Measurements from ENCODE around the gene GPR63. TPM values are rescaled to one million over a fixed set of nuclear protein-coding genes. Genes with fewer than 3 reads are reported as not detected.

GPR63 gene
- total RNA-seq, 1 experiment from 2014 or later = 2.7 TPM

DNA sequence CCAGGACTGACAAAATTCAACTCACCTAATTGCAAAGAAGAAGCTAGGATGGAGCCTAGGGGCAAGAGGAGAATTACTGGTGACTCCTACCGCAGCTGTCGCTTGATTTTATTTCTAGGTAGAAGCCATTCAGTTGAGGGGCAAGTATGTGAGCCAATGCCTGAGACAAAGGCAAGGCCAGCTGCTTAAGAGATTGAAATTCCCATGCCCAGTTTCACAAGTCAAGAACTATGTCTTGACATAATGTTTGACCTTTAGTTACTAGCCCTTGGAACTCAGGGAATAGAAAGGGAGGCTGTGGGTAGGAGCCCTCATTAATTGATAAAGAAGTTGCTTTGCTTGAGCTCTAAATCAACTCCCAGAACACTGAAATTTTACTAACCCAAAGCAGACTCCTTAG is 54.0 kb downstream of the GPR63 start:
- CTCF ChIA-PET = no interaction called here
- H3K27ac Mint-ChIP-seq (ENCODE audit: unreplicated experiment) = no peak overlapping the region
- no peaks in the 10 kb centered on the region for H3K36me3 Mint-ChIP-seq (ENCODE audit: insufficient read depth, unreplicated experiment)
- intact Hi-C loops (cut with micrococcal nuclease; ENCODE audit: unreplicated experiment) = no loop called here
- H3K27me3 Mint-ChIP-seq (ENCODE audit: unreplicated experiment) = no peaks in the 10 kb centered on the region
- peaks cover 4% of the 10 kb centered on the region for H3K9me3 Mint-ChIP-seq (ENCODE audit: low read depth, unreplicated experiment)
- TF ChIP-seq, protein P1, sequence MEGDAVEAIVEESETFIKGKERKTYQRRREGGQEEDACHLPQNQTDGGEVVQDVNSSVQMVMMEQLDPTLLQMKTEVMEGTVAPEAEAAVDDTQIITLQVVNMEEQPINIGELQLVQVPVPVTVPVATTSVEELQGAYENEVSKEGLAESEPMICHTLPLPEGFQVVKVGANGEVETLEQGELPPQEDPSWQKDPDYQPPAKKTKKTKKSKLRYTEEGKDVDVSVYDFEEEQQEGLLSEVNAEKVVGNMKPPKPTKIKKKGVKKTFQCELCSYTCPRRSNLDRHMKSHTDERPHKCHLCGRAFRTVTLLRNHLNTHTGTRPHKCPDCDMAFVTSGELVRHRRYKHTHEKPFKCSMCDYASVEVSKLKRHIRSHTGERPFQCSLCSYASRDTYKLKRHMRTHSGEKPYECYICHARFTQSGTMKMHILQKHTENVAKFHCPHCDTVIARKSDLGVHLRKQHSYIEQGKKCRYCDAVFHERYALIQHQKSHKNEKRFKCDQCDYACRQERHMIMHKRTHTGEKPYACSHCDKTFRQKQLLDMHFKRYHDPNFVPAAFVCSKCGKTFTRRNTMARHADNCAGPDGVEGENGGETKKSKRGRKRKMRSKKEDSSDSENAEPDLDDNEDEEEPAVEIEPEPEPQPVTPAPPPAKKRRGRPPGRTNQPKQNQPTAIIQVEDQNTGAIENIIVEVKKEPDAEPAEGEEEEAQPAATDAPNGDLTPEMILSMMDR (IDR thresholded peaks at IDR 0.05; ENCODE audit: unreplicated experiment) = no peak
- no peak for DNase-seq
- H3K4me1 Mint-ChIP-seq (ENCODE audit: low read depth, unreplicated experiment) = no peaks in the 10 kb centered on the region
- BruUV-seq (replicated peaks) = no TSS peak
- H3K4me3 Mint-ChIP-seq (ENCODE audit: low read depth, unreplicated experiment) = no peak overlapping the region

DNA sequence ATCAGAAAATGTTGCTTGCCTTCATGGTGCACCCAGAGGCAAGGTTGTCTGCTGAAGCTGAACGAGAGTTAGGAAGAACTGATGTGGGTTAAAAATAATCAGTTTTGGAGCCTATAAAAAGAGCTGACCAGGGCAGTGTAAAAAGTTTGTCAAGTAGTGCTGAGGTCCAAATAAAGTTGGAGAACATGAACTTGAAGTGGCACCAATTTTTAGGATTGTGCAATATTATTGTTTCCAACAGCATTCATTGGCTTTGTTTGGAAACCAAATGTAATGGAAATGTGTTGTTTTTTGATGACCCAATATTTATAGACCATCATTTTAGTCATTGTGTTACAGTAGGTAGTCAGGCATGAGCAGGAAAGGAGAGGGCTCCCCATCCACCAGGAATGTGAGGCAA is 55.7 kb downstream of the GPR63 start:
- Mint-ChIP-seq H3K4me1 (ENCODE audit: low read depth, unreplicated experiment) (no peaks in the 10 kb centered on the region), H3K4me3 (ENCODE audit: low read depth, unreplicated experiment) (no peak overlapping the region), H3K36me3 (ENCODE audit: insufficient read depth, unreplicated experiment) (no peaks in the 10 kb centered on the region), H3K9me3 (ENCODE audit: low read depth, unreplicated experiment) (peaks cover 4% of the 10 kb centered on the region), H3K27me3 (ENCODE audit: unreplicated experiment) (no peaks in the 10 kb centered on the region), H3K27ac (ENCODE audit: unreplicated experiment) (no peak overlapping the region)
- no TSS peak for BruUV-seq (replicated peaks)
- CTCF ChIA-PET = interaction anchor here (0.7 kb wide), 1 partner anchor 115 kb away, joined by 3 read pairs; no protein-coding TSS in a partner anchor
- DNase-seq = no peak
- intact Hi-C loops (cut with micrococcal nuclease; ENCODE audit: unreplicated experiment) = no loop called here
- TF ChIP-seq, protein P1 (IDR thresholded peaks at IDR 0.05; ENCODE audit: unreplicated experiment) = no peak

DNA sequence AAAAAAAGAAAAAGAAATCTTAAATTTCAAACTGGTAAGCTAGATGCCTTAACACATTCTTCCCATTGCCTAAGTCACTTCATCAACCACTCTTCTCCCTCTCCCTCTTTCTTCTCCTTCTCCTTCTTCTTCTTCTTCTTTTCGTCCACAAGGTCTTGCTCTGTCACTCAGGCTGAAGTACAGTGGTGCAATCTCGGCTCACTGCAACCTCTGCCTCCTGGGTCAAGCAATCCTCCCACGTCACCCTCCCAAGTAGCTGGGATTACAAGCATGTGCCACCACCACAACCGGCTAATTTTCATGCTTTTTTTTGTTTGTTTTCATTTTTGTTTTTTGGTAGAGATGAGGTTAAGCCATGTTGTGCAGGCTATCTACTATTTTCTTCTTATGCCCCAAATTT is 60.2 kb downstream of the GPR63 start:
- TF ChIP-seq, protein P1 (IDR thresholded peaks at IDR 0.05; ENCODE audit: unreplicated experiment) = no peak
- intact Hi-C loops (cut with micrococcal nuclease; ENCODE audit: unreplicated experiment) = no loop called here
- DNase-seq = no peak
- CTCF ChIA-PET = no interaction called here
- H3K4me1 Mint-ChIP-seq (ENCODE audit: low read depth, unreplicated experiment) = no peaks in the 10 kb centered on the region
- H3K27ac Mint-ChIP-seq (ENCODE audit: unreplicated experiment) = no peak overlapping the region
- no TSS peak for BruUV-seq (replicated peaks)
- H3K4me3 Mint-ChIP-seq (ENCODE audit: low read depth, unreplicated experiment) = no peak overlapping the region
- no peaks in the 10 kb centered on the region for H3K36me3 Mint-ChIP-seq (ENCODE audit: insufficient read depth, unreplicated experiment)
- H3K9me3 Mint-ChIP-seq (ENCODE audit: low read depth, unreplicated experiment) = no peaks in the 10 kb centered on the region
- H3K27me3 Mint-ChIP-seq (ENCODE audit: unreplicated experiment) = no peaks in the 10 kb centered on the region

DNA sequence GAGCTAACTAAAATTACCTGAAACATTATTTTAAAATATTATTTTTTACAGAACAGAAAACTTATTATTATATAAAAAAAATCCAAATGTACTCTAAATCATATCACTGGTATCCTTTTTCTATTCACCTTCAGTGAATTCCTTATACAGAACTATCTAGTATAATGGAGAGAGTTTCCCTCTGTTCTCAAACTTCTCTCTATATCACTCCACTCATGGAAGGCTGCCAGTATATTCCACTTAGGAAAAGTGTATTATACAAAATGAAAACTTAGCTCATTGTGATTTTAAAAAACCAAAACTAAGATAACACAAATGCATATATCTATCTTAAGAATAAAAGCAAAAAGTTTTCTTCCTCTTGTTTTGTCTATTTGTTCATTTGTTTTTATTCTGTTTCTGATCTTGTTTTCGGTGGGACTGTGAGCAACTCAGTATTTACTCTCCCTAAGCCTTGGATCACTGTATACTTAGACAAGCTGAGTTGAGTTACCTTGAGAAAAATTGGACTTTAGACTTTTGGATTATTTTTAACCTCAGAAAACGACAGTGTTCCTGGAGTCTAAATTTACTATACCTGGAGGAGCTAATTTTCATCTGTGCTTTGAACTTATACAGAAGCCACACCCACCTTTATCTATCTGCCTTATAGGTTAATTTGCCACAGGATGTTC is 61.4 kb downstream of the GPR63 start:
- CTCF ChIA-PET = no interaction called here
- H3K27ac Mint-ChIP-seq (ENCODE audit: unreplicated experiment) = no peak overlapping the region
- intact Hi-C loops (cut with micrococcal nuclease; ENCODE audit: unreplicated experiment) = no loop called here
- no peaks in the 10 kb centered on the region for H3K27me3 Mint-ChIP-seq (ENCODE audit: unreplicated experiment)
- H3K4me1 Mint-ChIP-seq (ENCODE audit: low read depth, unreplicated experiment) = no peaks in the 10 kb centered on the region
- no peak overlapping the region for H3K4me3 Mint-ChIP-seq (ENCODE audit: low read depth, unreplicated experiment)
- BruUV-seq (replicated peaks) = no TSS peak
- TF ChIP-seq, protein P1 (IDR thresholded peaks at IDR 0.05; ENCODE audit: unreplicated experiment) = no peak
- no peaks in the 10 kb centered on the region for H3K36me3 Mint-ChIP-seq (ENCODE audit: insufficient read depth, unreplicated experiment)
- DNase-seq = no peak
- no peaks in the 10 kb centered on the region for H3K9me3 Mint-ChIP-seq (ENCODE audit: low read depth, unreplicated experiment)

All from Calu3 (cell line).